Measurements from ENCODE around the gene BCL2L13.

DNA sequence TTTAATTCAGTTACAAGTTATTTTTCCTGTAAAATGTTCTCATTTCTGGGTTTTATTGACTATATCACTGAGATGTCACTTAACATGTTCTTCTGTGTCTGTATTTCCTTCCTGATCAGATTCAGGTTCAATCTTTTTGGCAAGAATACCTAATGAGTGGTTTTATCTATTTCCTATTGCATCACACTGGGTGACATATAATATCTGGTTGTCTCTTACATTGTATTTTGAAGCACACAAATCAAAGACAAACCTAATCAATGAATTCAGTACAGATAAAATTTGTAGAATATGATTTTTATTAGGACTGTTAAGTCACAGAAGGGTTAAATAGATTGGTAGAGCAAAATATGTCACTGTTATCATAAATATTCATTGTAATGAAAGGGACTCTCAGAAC, 60.4 kb downstream of the BCL2L13 start:
- TF ChIP-seq, protein P1, sequence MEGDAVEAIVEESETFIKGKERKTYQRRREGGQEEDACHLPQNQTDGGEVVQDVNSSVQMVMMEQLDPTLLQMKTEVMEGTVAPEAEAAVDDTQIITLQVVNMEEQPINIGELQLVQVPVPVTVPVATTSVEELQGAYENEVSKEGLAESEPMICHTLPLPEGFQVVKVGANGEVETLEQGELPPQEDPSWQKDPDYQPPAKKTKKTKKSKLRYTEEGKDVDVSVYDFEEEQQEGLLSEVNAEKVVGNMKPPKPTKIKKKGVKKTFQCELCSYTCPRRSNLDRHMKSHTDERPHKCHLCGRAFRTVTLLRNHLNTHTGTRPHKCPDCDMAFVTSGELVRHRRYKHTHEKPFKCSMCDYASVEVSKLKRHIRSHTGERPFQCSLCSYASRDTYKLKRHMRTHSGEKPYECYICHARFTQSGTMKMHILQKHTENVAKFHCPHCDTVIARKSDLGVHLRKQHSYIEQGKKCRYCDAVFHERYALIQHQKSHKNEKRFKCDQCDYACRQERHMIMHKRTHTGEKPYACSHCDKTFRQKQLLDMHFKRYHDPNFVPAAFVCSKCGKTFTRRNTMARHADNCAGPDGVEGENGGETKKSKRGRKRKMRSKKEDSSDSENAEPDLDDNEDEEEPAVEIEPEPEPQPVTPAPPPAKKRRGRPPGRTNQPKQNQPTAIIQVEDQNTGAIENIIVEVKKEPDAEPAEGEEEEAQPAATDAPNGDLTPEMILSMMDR (IDR thresholded peaks at IDR 0.05) = no peak
- TF ChIP-seq POLR2A (IDR thresholded peaks at IDR 0.05) = no peak

All from uterus (tissue), 2 donors.